GM18868 (cell line): ENCODE data around the gene DCAF7.
A peak's percentile ranks its signal among the peaks of the same experiment; 100 is the strongest.

ENCODE experiments used
- ATAC-seq: cut with Tn5 transposase; IDR thresholded peaks from one replicate; pipeline ENCODE4 v1.9.1; 2021; ENCODE audit warnings: mild to moderate bottlenecking, moderate library complexity; ENCODE audit not compliant: unreplicated experiment

Gene DCAF7, protein sequence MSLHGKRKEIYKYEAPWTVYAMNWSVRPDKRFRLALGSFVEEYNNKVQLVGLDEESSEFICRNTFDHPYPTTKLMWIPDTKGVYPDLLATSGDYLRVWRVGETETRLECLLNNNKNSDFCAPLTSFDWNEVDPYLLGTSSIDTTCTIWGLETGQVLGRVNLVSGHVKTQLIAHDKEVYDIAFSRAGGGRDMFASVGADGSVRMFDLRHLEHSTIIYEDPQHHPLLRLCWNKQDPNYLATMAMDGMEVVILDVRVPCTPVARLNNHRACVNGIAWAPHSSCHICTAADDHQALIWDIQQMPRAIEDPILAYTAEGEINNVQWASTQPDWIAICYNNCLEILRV

DNA sequence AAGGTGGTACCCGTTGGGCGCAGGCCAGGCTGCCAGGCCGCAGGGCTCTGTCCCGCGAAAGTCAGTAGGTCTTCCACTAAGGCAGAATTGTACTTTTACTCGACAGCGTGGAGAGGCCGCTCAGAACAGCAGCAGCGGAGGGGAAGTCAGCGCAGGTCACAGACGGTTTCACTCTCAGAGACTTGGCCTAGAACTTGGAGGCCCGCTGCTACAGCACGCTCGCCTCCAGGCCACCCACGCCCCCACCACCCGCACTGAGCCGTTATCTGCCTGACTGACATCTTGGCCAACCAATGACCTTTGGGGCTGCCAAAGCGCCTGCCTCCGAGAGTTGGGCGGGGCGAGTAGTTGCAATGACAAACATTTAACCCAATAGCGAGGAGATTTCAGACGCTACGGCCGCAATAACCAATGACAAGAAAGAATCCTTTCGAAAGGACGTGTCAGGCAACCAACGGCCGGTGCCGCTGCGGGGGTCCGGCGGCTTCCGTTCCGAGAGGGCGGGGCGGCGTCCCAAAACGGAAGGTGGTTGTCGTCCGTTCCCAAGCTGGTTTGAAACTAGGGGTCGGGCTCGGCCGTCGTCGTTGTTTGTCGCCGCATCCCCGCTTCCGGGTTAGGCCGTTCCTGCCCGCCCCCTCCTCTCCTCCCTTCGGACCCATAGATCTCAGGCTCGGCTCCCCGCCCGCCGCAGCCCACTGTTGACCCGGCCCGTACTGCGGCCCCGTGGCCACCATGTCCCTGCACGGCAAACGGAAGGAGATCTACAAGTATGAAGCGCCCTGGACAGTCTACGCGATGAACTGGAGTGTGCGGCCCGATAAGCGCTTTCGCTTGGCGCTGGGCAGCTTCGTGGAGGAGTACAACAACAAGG lies at the start of gene DCAF7:
Gene DCAF7 (plus strand): TSS at position 532 of the 871 bp plus-strand sequence. CDS start 201 bp downstream, at position 733.
- peak; percentile 92 for ATAC-seq

GRCh38 chr17:63500543-63501390 lies 49.5 kb upstream of the DCAF7 start:
- no peak for ATAC-seq

- ATAC-seq, result no peak
These were observed 47.0 kb upstream of the DCAF7 start for GRCh38 chr17:63503341-63503705.

DNA sequence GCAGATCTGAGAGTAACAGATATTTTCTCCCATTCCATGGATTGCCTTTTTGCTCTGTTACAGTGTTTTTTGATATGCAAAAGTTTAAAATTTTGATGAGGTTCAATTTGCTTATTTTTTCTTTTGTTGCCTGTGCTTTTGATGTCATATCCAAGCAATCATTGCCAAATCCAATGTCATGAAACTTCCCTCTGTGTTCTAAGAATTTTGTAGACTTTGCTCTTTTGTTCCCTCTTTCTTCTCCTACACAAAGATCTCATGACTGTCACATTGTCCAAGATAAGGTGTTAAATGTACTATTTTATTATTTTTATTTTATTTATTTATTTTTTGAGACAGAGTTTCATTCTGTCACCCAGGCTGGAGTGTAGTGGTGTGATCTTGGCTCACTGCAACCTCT lies 46.0 kb upstream of the DCAF7 start:
- no peak for ATAC-seq

DNA sequence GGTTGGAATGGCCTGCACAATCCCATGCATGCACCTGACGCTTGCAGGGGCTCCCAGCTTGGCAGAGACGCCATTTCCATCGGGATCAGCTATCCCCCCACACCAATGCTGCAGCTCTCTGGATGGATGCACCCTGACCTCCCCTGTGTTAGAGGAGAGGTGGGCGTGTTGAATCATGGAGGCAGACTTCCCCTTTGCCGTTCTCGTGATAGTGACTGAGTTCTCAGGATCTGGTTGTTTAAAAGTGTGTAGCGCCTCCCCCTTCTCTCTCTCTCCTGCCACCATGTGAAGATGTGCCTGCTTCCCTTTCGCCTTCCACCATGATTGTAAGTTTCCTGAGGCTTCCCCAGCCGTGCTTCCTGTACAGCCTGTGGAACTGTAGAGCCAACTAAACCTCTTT lies 44.9 kb upstream of the DCAF7 start:
- ATAC-seq, result no peak

DNA sequence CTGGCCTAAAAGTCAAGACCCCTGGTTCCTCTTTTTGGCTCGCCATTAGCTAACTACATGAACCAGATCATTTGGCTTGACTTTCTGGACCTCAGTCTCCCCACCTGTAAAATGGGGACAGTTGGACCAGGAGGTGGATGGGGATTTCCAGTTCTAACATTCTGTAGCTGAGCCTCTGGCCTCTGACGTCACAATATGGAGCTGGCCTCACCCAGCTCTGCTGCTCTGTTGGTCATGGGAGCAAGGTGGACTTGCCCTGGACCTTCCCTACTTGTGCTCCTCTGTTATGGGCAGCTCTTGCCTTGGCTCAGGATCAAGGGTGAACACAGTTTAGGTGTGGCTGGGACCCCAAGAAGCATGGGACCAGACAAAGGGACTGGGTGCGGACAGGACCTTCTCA lies 43.6 kb upstream of the DCAF7 start:
- no peak for ATAC-seq

DNA sequence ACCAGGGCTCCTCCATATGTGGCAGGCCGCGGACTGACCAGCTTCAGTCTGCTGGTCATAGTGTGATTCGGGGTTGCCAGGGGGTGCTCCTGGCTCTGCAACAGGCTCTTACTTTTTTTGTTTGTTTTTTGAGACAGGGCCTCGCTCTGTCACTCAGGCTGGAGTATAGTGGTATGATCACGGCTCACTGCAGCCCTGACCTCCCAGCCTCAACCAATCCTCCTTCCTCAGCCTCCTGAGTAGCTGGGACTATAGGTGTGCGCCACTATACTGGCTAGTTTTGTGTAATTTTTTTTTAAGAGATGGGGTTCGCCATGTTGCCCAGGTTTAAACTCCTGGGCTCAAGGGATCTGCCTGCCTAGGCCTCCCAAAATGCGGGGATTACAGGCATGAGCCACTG lies 38.9 kb upstream of the DCAF7 start:
- no peak for ATAC-seq

- ATAC-seq, result no peak
These were observed 37.9 kb upstream of the DCAF7 start for GRCh38 chr17:63512388-63512787.

GRCh38 chr17:63512896-63513644 lies 37.2 kb upstream of the DCAF7 start:
- no peak for ATAC-seq

DNA sequence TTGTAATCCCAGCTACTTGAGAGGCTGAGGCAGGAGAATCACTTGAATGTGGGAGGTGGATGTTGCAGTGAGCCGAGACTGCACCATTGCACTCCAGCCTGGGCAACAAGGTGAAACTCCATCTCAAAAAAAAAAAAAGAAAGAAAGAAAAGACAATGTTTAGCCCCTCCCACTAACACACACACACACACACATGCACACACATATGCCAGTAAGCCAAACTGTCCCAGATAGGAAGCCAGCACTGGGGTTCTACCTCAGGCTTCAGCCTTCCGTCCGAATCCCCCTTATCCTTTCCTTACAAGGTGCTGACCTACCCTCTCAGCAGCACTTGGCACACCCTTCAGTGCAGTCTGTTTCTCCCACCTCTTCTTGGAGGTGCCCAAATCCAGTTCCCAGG lies 35.8 kb upstream of the DCAF7 start:
- no peak for ATAC-seq

GRCh38 chr17:63514974-63515373 lies 35.3 kb upstream of the DCAF7 start:
- peak; percentile 46 for ATAC-seq

DNA sequence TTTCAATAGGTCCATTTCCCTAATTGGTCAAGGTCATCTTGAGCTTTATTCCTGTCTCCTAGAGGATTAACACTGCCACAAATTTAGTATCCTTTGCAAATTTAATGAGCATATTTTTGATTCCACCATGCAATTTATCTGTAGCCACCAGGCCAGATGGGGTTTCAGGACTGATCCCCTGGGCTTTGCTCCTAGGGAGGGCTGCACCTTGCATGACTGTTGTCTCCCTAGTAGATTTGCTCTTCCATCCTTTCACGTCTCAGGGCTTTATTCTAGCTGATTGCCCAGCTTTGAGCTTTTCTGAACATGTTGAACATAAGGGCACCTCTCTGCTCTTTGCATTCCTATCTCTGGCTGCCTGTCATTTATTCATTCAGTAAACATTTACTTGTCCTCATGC lies 34.9 kb upstream of the DCAF7 start:
- ATAC-seq, result no peak

- no peak for ATAC-seq
These were observed 33.1 kb upstream of the DCAF7 start for GRCh38 chr17:63516910-63517824.

DNA sequence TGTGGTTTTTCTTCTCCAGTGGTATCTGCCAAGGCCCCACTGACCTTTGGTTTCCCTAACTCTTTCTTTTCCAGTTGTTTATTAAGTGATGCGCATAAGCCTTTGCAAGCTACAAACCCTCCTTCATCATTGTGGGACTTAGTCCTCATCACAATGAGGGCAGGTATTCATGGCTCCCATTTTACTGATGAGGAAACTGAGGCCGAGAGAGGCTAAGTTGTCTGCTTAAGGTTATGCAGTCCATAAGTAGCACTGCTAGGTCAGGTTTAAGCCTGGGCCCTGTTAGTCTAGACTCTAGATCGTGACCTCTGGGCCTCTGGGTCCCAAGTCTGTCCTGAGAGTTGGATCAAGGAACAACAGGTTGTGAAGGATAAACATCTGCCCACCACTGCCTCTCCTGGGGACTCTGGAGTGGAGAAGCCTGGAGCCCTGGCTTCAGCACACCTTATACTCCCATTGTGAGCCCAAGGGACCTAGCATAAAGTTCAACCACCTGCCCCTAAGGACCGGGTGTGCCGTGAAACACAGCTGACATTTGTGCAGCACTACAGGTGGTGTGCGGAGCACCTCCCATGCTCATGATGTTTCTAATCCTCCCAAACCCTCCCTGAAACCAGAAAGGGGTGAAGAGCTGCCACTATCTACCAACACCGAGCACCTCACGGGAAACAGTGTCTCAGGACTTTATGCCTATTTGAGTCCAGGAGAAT lies 32.3 kb upstream of the DCAF7 start:
- ATAC-seq, result no peak

GRCh38 chr17:63519116-63519881 lies 31.0 kb upstream of the DCAF7 start:
- ATAC-seq, result no peak

DNA sequence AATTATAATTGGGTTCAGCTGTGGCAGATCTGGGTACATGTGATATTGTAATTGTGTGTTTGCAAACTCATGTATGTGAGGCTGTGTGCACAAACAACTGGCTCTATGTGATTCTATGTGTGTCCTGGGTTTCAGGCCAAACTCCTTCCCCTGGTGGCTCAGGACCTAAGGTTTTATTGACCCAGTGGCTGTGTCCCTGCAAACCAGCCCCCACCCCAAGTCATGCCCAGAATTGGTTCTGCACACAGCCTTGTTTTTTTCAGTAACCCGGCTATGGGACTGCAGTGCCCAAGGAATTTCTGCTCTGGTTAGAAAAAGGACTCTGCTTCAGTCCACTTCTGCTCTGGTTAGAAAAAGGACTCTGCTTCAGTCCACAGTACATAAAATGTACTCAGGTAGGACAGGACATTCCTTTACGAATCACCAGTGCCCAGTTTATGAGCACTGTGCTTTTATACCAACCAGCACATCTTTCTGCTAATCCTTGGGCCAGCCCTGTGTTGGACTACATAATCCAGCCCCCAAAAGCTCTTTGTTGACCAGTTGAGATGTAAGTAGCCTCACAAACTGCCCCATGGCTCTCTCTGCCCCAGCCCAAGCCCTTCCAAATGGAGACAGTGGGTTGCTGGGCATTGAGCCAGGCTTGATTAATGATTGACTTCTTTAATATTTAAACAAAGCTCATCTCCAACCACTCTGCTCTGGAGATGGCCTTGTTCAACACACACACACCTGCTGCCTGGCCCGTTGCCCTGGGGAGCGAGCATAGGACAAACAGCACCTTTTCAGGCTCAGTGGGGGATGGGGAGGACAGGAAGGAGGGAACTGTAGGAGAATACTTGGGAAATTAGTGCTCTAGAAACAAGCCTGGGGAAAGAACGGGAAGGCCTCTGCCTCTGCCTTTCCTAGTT lies 30.1 kb upstream of the DCAF7 start:
- ATAC-seq, result no peak

DNA sequence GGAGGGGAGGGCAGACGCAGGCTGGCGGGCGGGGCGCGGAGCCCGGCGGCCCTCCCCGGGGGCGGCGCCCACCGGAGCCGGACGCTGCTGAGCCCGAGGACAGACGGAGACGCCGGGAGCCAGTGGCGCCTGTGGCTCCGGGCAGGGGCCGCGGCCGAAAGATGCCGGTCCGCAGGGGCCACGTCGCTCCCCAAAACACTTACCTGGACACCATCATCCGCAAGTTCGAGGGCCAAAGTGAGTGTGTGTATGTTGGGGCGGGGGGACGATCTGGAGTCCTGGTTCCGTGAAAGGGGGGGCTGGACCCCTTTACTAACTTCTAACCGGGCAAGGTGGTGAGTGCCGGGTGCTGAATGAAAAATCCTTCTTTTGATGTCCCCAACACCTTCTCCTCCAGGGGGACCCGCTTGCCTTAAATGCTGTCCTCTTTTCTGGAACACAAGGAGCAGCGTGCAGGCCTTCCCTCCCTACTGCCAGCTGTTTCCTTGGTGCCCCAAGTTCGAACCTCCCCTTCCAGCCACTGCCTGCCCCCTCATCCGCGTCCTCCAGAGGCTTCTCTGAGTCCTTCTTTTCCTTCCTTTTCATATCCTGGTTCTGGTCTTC lies 26.9 kb upstream of the DCAF7 start, which contains the start of gene KCNH6:
Gene KCNH6 (plus strand): TSS at position 106 of the 603 bp plus-strand sequence. CDS start 56 bp downstream, at position 162.
- ATAC-seq, result no peak
